AG04450 (cell line): ENCODE measurements around the gene CIBAR2. TPM values are rescaled to one million over a fixed set of nuclear protein-coding genes. Genes with fewer than 3 reads are reported as not detected.

Experiments used
- CTCF ChIA-PET: fragments of 300-600, 350-600 bp; formaldehyde crosslinking; extraction: SDS; loops from one replicate; lab custom pipeline; 2022; ENCODE audit warnings: antibody characterized with exemption, inconsistent platforms; lab: Charles Lee
- POLR2A ChIA-PET: fragments of 350-600 bp; formaldehyde crosslinking; extraction: SDS; loops from one replicate; lab custom pipeline; 2021; ENCODE audit warnings: antibody characterized with exemption, inconsistent platforms; lab: Yijun Ruan, JAX
- DNase-seq: peaks from one replicate; pipeline ENCODE4 v3.0.0-alpha.2; 2011; ENCODE audit warnings: low read depth, low spot score
- H3K27ac ChIP-seq: one replicate; pipeline ENCODE4 v1.5.1; 2012; ENCODE audit warnings: low read depth, low read length, control low read depth
- H3K27me3 ChIP-seq: one replicate; pipeline ENCODE4 v1.6.0; 2012; ENCODE audit warnings: low read length; ENCODE audit not compliant: control insufficient read depth, insufficient read depth
- H3K4me3 ChIP-seq: 2 replicates; pipeline ENCODE4 v1.5.1; 2011; ENCODE audit warnings: mild to moderate bottlenecking, low read depth, low read length, control low read depth
- H3K9me3 ChIP-seq: 2 replicates; pipeline ENCODE4 v1.5.1; 2012; ENCODE audit warnings: low read length; ENCODE audit not compliant: control insufficient read depth, insufficient read depth
- CTCF ChIP-seq: IDR thresholded peaks from 2 replicates; pipeline ENCODE4 v1.5.1; 2011; ENCODE audit warnings: low read depth, low read length, control low read depth, inconsistent platforms
- polyA plus RNA-seq: library from polyadenylated mRNA; depleted of rRNA; stranded (reverse); fragments of >200 nt; gene quantifications from 2 replicates; pipeline ENCODE4 v1.2.3, GENCODE V29; 2011

Gene CIBAR2
- polyA plus RNA-seq, 1 experiment = 0.41 TPM

GRCh38 chr16:85078952-85079351 is 33.3 kb downstream of the CIBAR2 start:
- no peak for TF ChIP-seq CTCF
- H3K27me3 ChIP-seq = no peaks in the 10 kb centered on the region
- ChIA-PET CTCF (no interaction called here), POLR2A (no interaction called here)
- no peak for DNase-seq
- H3K27ac ChIP-seq = no peak overlapping the region
- H3K4me3 ChIP-seq = no peak overlapping the region
- peaks cover 3% of the 10 kb centered on the region; the same call in 1 of the 2 replicates for H3K9me3 ChIP-seq

GRCh38 chr16:85078226-85078625 is 34.0 kb downstream of the CIBAR2 start:
- Histone ChIP-seq H3K27ac (no peak overlapping the region), H3K27me3 (no peaks in the 10 kb centered on the region), H3K9me3 (peaks cover 3% of the 10 kb centered on the region; the same call in 1 of the 2 replicates), H3K4me3 (no peak overlapping the region)
- CTCF ChIA-PET = no interaction called here
- POLR2A ChIA-PET = no interaction called here
- DNase-seq = no peak
- TF ChIP-seq CTCF = no peak

- no peak for DNase-seq
- Histone ChIP-seq H3K27ac (no peak overlapping the region), H3K27me3 (no peaks in the 10 kb centered on the region), H3K4me3 (no peak overlapping the region), H3K9me3 (peaks cover 3% of the 10 kb centered on the region; the same call in 1 of the 2 replicates)
- no peak for TF ChIP-seq CTCF
- ChIA-PET CTCF (no interaction called here), POLR2A (no interaction called here)
These were observed 34.6 kb downstream of the CIBAR2 start for GRCh38 chr16:85077576-85078125.

- H3K4me3 ChIP-seq = no peak overlapping the region
- H3K27me3 ChIP-seq = no peaks in the 10 kb centered on the region
- POLR2A ChIA-PET = no interaction called here
- TF ChIP-seq CTCF = no peak
- CTCF ChIA-PET = no interaction called here
- no peak for DNase-seq
- peaks cover 3% of the 10 kb centered on the region; the same call in 1 of the 2 replicates for H3K9me3 ChIP-seq
- no peak overlapping the region for H3K27ac ChIP-seq
These were observed 35.2 kb downstream of the CIBAR2 start for GRCh38 chr16:85077039-85077438.

GRCh38 chr16:85075236-85075924 is 36.9 kb downstream of the CIBAR2 start:
- DNase-seq = no peak
- ChIA-PET POLR2A (no interaction called here), CTCF (no interaction called here)
- Histone ChIP-seq H3K27ac (no peak overlapping the region), H3K27me3 (no peaks in the 10 kb centered on the region), H3K9me3 (peaks cover 3% of the 10 kb centered on the region; the same call in 1 of the 2 replicates), H3K4me3 (no peak overlapping the region)
- no peak for TF ChIP-seq CTCF
